Memory B cell (primary cell): ENCODE results near the gene CTU1.

Experiments
- ATAC-seq: fragments of 150-1000 bp; cut with Tn5 transposase; 2 replicates; pipeline ENCODE4 v1.10.0; 2021; ENCODE audit warnings: low read depth, mild to moderate bottlenecking, moderate library complexity
- DNase-seq, 2 donors: peaks; one replicate each; pipeline ENCODE4 v3.0.0; 2022; ENCODE audit warnings: low spot score in 2 of 2
- H3K27ac Mint-ChIP-seq: one replicate; pipeline ENCODE4 v1.8.0; 2022; ENCODE audit warnings: mild to moderate bottlenecking, moderate library complexity, mixed read lengths
- H3K27me3 Mint-ChIP-seq: one replicate; pipeline ENCODE4 v1.8.0; 2022; ENCODE audit warnings: mixed read lengths
- H3K36me3 Mint-ChIP-seq: one replicate; pipeline ENCODE4 v1.8.0; 2022; ENCODE audit warnings: mild to moderate bottlenecking, mixed read lengths
- H3K4me1 Mint-ChIP-seq: one replicate; pipeline ENCODE4 v1.8.0; 2022; ENCODE audit warnings: mixed read lengths
- H3K4me3 Mint-ChIP-seq: one replicate; pipeline ENCODE4 v1.8.0; 2022; ENCODE audit warnings: mild to moderate bottlenecking, moderate library complexity, mixed read lengths
- H3K9me3 Mint-ChIP-seq: one replicate; pipeline ENCODE4 v1.8.0; 2022; ENCODE audit warnings: mixed read lengths

CTU1 gene

GRCh38 chr19:51075998-51076397 lies 32.2 kb downstream of the CTU1 start:
- no peaks in the 10 kb centered on the region for H3K4me1 Mint-ChIP-seq
- ATAC-seq, result no peak
- peaks cover 5% of the 10 kb centered on the region for H3K27me3 Mint-ChIP-seq
- no peak for DNase-seq
- no peak overlapping the region for H3K27ac Mint-ChIP-seq
- peaks cover 1% of the 10 kb centered on the region for H3K36me3 Mint-ChIP-seq
- H3K4me3 Mint-ChIP-seq, result no peak overlapping the region
- H3K9me3 Mint-ChIP-seq, result peaks cover 5% of the 10 kb centered on the region

- DNase-seq (no peak), ATAC-seq (no peak)
- Mint-ChIP-seq H3K9me3 (peaks cover 9% of the 10 kb centered on the region), H3K4me3 (no peak overlapping the region), H3K4me1 (peaks cover under 1% of the 10 kb centered on the region), H3K27ac (no peak overlapping the region), H3K27me3 (peaks cover 14% of the 10 kb centered on the region), H3K36me3 (peaks cover 4% of the 10 kb centered on the region)
These were observed 37.2 kb downstream of the CTU1 start for GRCh38 chr19:51071095-51071405.

- no peak for DNase-seq
- no peak for ATAC-seq
- H3K9me3 Mint-ChIP-seq, result peaks cover 9% of the 10 kb centered on the region
- H3K4me3 Mint-ChIP-seq, result no peak overlapping the region
- H3K36me3 Mint-ChIP-seq, result peaks cover 6% of the 10 kb centered on the region
- no peak overlapping the region for H3K27ac Mint-ChIP-seq
- peaks cover 17% of the 10 kb centered on the region for H3K27me3 Mint-ChIP-seq
- peaks cover 2% of the 10 kb centered on the region for H3K4me1 Mint-ChIP-seq
These were observed 37.7 kb downstream of the CTU1 start for GRCh38 chr19:51070334-51071094.

GRCh38 chr19:51066393-51067186 lies 41.6 kb downstream of the CTU1 start:
- Mint-ChIP-seq H3K9me3 (peaks cover 5% of the 10 kb centered on the region), H3K27me3 (peaks cover 21% of the 10 kb centered on the region), H3K27ac (no peak overlapping the region), H3K36me3 (peaks cover 8% of the 10 kb centered on the region), H3K4me3 (no peak overlapping the region), H3K4me1 (peaks cover 4% of the 10 kb centered on the region)
- DNase-seq (no peak), ATAC-seq (no peak)

- peaks cover 10% of the 10 kb centered on the region for H3K36me3 Mint-ChIP-seq
These were observed 42.8 kb downstream of the CTU1 start for GRCh38 chr19:51065221-51065960.

GRCh38 chr19:51064534-51065220 lies 43.5 kb downstream of the CTU1 start, which contains the start of gene KLK13:
KLK13 (minus strand) TSS chr19:51065092; CDS start chr19:51065067, 25 bp downstream.
- Mint-ChIP-seq H3K4me1 (peaks cover 4% of the 10 kb centered on the region), H3K27me3 (peaks cover 32% of the 10 kb centered on the region), H3K36me3 (peaks cover 10% of the 10 kb centered on the region), H3K27ac (no peak within 1 kb of the TSS), H3K4me3 (no peak within 1 kb of the TSS), H3K9me3 (peaks cover 11% of the 10 kb centered on the region)
- ATAC-seq (no peak), DNase-seq (no peak)

More at GRCh38 chr19:51065221-51065960, 42.8 kb downstream of the CTU1 start:
- no peak for ATAC-seq
- no peak for DNase-seq
- Mint-ChIP-seq H3K27me3 (peaks cover 29% of the 10 kb centered on the region), H3K27ac (no peak overlapping the region), H3K4me3 (no peak overlapping the region), H3K9me3 (peaks cover 11% of the 10 kb centered on the region), H3K4me1 (peaks cover 4% of the 10 kb centered on the region)

- H3K27ac Mint-ChIP-seq, result no peak overlapping the region
- no peak for ATAC-seq
- H3K4me1 Mint-ChIP-seq, result peaks cover 4% of the 10 kb centered on the region
- DNase-seq, result no peak
- peaks cover 10% of the 10 kb centered on the region for H3K36me3 Mint-ChIP-seq
- H3K4me3 Mint-ChIP-seq, result no peak overlapping the region
- H3K9me3 Mint-ChIP-seq, result peaks cover 11% of the 10 kb centered on the region
- peaks cover 34% of the 10 kb centered on the region for H3K27me3 Mint-ChIP-seq
These were observed 44.5 kb downstream of the CTU1 start for GRCh38 chr19:51063664-51064063.

- peaks cover 10% of the 10 kb centered on the region for H3K9me3 Mint-ChIP-seq
- peaks cover 32% of the 10 kb centered on the region for H3K27me3 Mint-ChIP-seq
- H3K27ac Mint-ChIP-seq, result no peak overlapping the region
- no peak overlapping the region for H3K4me3 Mint-ChIP-seq
- ATAC-seq (no peak), DNase-seq (no peak)
- H3K4me1 Mint-ChIP-seq, result peaks cover 4% of the 10 kb centered on the region
- H3K36me3 Mint-ChIP-seq, result peaks cover 5% of the 10 kb centered on the region
These were observed 47.2 kb downstream of the CTU1 start for GRCh38 chr19:51060973-51061372.

GRCh38 chr19:51060336-51060735 lies 47.9 kb downstream of the CTU1 start:
- Mint-ChIP-seq H3K27ac (no peak overlapping the region), H3K9me3 (peaks cover 10% of the 10 kb centered on the region), H3K36me3 (peaks cover 3% of the 10 kb centered on the region), H3K4me1 (peaks cover 1% of the 10 kb centered on the region), H3K4me3 (no peak overlapping the region), H3K27me3 (peaks cover 34% of the 10 kb centered on the region)
- no peak for DNase-seq
- no peak for ATAC-seq

GRCh38 chr19:51059715-51060114 lies 48.5 kb downstream of the CTU1 start:
- peaks cover 2% of the 10 kb centered on the region for H3K36me3 Mint-ChIP-seq
- DNase-seq (no peak), ATAC-seq (no peak)
- H3K27ac Mint-ChIP-seq, result no peak overlapping the region
- H3K9me3 Mint-ChIP-seq, result peaks cover 11% of the 10 kb centered on the region
- peaks cover 35% of the 10 kb centered on the region for H3K27me3 Mint-ChIP-seq
- H3K4me3 Mint-ChIP-seq, result no peak overlapping the region
- no peaks in the 10 kb centered on the region for H3K4me1 Mint-ChIP-seq

GRCh38 chr19:51055866-51056265 lies 52.3 kb downstream of the CTU1 start:
- no peak for DNase-seq
- H3K36me3 Mint-ChIP-seq, result peaks cover 1% of the 10 kb centered on the region
- H3K27me3 Mint-ChIP-seq, result peaks cover 29% of the 10 kb centered on the region
- no peak for ATAC-seq
- no peaks in the 10 kb centered on the region for H3K4me1 Mint-ChIP-seq
- peaks cover 7% of the 10 kb centered on the region for H3K9me3 Mint-ChIP-seq
- no peak overlapping the region for H3K27ac Mint-ChIP-seq
- H3K4me3 Mint-ChIP-seq, result no peak overlapping the region
